Karpas-422 (cell line): ENCODE data around the gene ATP4B. TPM values are rescaled to one million over a fixed set of nuclear protein-coding genes. Genes with fewer than 3 reads are reported as not detected.
"Not testable (repeated sequence)": the region's sequence is repeated elsewhere in the genome, so short reads cannot be mapped to it uniquely, and the experiment has no call there.

Experiments used
- DNase-seq: peaks from one replicate; pipeline ENCODE4 v3.0.0-alpha.2; 2015
- H2AFZ ChIP-seq: fragments of 200-600 bp; sonication (generic); 2 replicates; pipeline ENCODE4 v1.6.1; 2014; ENCODE audit warnings: antibody characterized with exemption, low read length, mixed read lengths
- H3K27ac ChIP-seq: fragments of 200-600 bp; sonication (generic); 2 replicates; pipeline ENCODE4 v1.5.1; 2014; ENCODE audit warnings: mild to moderate bottlenecking, low read length, moderate library complexity
- H3K27me3 ChIP-seq: fragments of 200-600 bp; sonication (generic); 2 replicates; pipeline ENCODE4 v1.6.1; 2014; ENCODE audit warnings: low read length, mixed read lengths
- H3K36me3 ChIP-seq: fragments of 200-600 bp; sonication (generic); 2 replicates; pipeline ENCODE4 v1.6.1; 2014; ENCODE audit warnings: low read length, mixed read lengths; ENCODE audit not compliant: insufficient read depth
- H3K4me1 ChIP-seq: fragments of 200-600 bp; sonication (generic); 2 replicates; pipeline ENCODE4 v1.6.1; 2014; ENCODE audit warnings: mild to moderate bottlenecking, low read length, mixed read lengths
- H3K4me2 ChIP-seq: fragments of 200-600 bp; sonication (generic); 2 replicates; pipeline ENCODE4 v1.6.1; 2014; ENCODE audit warnings: low read length, low read depth, mild to moderate bottlenecking; ENCODE audit not compliant: poor library complexity, severe bottlenecking
- H3K4me3 ChIP-seq: fragments of 200-600 bp; sonication (generic); 2 replicates; pipeline ENCODE4 v1.5.1; 2014; ENCODE audit warnings: mild to moderate bottlenecking, antibody characterized with exemption, low read length, mixed read lengths
- H3K79me2 ChIP-seq: fragments of 200-600 bp; sonication (generic); 2 replicates; pipeline ENCODE4 v1.6.1; 2014; ENCODE audit warnings: mild to moderate bottlenecking, low read length, mixed read lengths
- H3K9ac ChIP-seq: fragments of 200-600 bp; sonication (generic); 2 replicates; pipeline ENCODE4 v1.6.0; 2014; ENCODE audit warnings: low read length
- H3K9me2 ChIP-seq: fragments of 200-600 bp; sonication (generic), shearing (Covaris generic); replicated peaks from 2 replicates; pipeline ENCODE4 v1.6.0; 2014; ENCODE audit warnings: mild to moderate bottlenecking, low read length, moderate library complexity; ENCODE audit not compliant: insufficient read depth
- H3K9me3 ChIP-seq: fragments of 300-700, 200-600 bp; sonication (generic); 2 replicates; pipeline ENCODE4 v1.6.1; 2014; ENCODE audit warnings: low read length, mixed read lengths
- H4K20me1 ChIP-seq: fragments of 200-600 bp; sonication (generic); 2 replicates; pipeline ENCODE4 v1.6.1; 2014; ENCODE audit warnings: mild to moderate bottlenecking, antibody characterized with exemption, low read length, low read depth; ENCODE audit not compliant: insufficient read depth
- total RNA-seq: library from RNA; depleted of rRNA; stranded (reverse); fragments of >200 nt; shearing (Covaris generic); gene quantifications from 2 replicates; pipeline ENCODE4 v1.2.3, GENCODE V29; 2014; ENCODE audit warnings: low replicate concordance

The ATP4B gene
- total RNA-seq, 1 experiment from 2014 or later, result not detected

- peaks cover 16% of the 10 kb centered on the region; the same call in 1 of the 2 replicates for H3K36me3 ChIP-seq
Observed at GRCh38 chr13:113621986-113622550, 35.9 kb downstream of the ATP4B start.

GRCh38 chr13:113621498-113621897 lies 36.5 kb downstream of the ATP4B start:
- peaks cover 87% of the 10 kb centered on the region for H3K79me2 ChIP-seq
- H2AFZ ChIP-seq, H3K4me2 ChIP-seq, H3K4me3 ChIP-seq, H3K27me3 ChIP-seq, H3K27ac ChIP-seq, H3K4me1 ChIP-seq, H3K9me2 ChIP-seq, DNase-seq, H3K9me3 ChIP-seq, H3K9ac ChIP-seq: not testable (repeated sequence)
- peaks cover 41% of the 10 kb centered on the region for H4K20me1 ChIP-seq
- H3K36me3 ChIP-seq, result peaks cover 17% of the 10 kb centered on the region; the same call in 1 of the 2 replicates

More at GRCh38 chr13:113621986-113622550, 35.9 kb downstream of the ATP4B start:
- Histone ChIP-seq H4K20me1 (peaks cover 40% of the 10 kb centered on the region), H3K79me2 (peaks cover 87% of the 10 kb centered on the region)
- H3K4me2 ChIP-seq, DNase-seq, H3K9me2 ChIP-seq, H3K4me3 ChIP-seq, H3K9me3 ChIP-seq, H3K27ac ChIP-seq, H2AFZ ChIP-seq, H3K4me1 ChIP-seq, H3K9ac ChIP-seq, H3K27me3 ChIP-seq: not testable (repeated sequence)

- Histone ChIP-seq H3K36me3 (peaks cover 21% of the 10 kb centered on the region; the same call in 1 of the 2 replicates), H3K4me2 (no peak overlapping the region), H3K27ac (no peak overlapping the region), H3K79me2 (peaks cover 87% of the 10 kb centered on the region), H3K9me3 (no peaks in the 10 kb centered on the region), H3K4me1 (no peaks in the 10 kb centered on the region), H3K27me3 (no peaks in the 10 kb centered on the region), H3K9me2 (no peaks in the 10 kb centered on the region), H3K9ac (no peak overlapping the region), H2AFZ (no peak overlapping the region), H3K4me3 (no peak overlapping the region), H4K20me1 (peaks cover 41% of the 10 kb centered on the region)
- no peak for DNase-seq
Observed at GRCh38 chr13:113621046-113621445, 37.0 kb downstream of the ATP4B start.

GRCh38 chr13:113620036-113620796 lies 37.8 kb downstream of the ATP4B start:
- DNase-seq, result no peak
- peaks cover 85% of the 10 kb centered on the region for H3K79me2 ChIP-seq
- H4K20me1 ChIP-seq, result peaks cover 38% of the 10 kb centered on the region

DNA sequence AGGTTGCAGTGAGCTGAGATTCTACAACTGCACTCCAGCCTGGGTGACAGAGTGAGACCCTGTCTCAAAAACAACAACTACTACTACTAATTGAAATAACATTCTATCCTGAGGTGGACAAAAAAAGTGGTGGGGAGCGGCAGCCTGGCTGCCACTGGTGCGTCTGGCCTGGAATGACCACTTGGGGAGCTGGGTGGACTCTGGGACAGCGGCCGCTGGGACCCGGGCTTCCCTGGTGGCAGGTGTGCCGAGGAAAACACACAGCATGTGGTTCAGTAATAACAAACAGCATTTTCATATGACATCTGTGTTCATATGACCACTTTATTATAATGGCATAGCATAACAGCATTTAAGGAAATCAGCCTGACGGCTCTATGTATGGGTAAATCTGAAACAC lies 39.5 kb downstream of the ATP4B start:
- Histone ChIP-seq H3K9me3 (no peaks in the 10 kb centered on the region), H3K36me3 (peaks cover 34% of the 10 kb centered on the region), H2AFZ (no peak overlapping the region), H3K4me3 (no peak overlapping the region), H3K27me3 (no peaks in the 10 kb centered on the region), H3K4me2 (no peak overlapping the region), H3K79me2 (peaks cover 89% of the 10 kb centered on the region), H3K4me1 (no peaks in the 10 kb centered on the region), H3K9ac (no peak overlapping the region), H3K9me2 (no peaks in the 10 kb centered on the region), H3K27ac (no peak overlapping the region), H4K20me1 (peaks cover 39% of the 10 kb centered on the region)
- no peak for DNase-seq

More at GRCh38 chr13:113620036-113620796, 37.8 kb downstream of the ATP4B start:
- Histone ChIP-seq H3K9me3 (no peaks in the 10 kb centered on the region), H3K9me2 (no peaks in the 10 kb centered on the region), H3K4me3 (no peak overlapping the region), H3K4me1 (no peaks in the 10 kb centered on the region), H3K4me2 (no peak overlapping the region), H3K27ac (no peak overlapping the region), H3K36me3 (peaks cover 21% of the 10 kb centered on the region; the same call in 1 of the 2 replicates), H3K27me3 (no peaks in the 10 kb centered on the region), H3K9ac (no peak overlapping the region), H2AFZ (no peak overlapping the region)

GRCh38 chr13:113617961-113618360 lies 40.0 kb downstream of the ATP4B start:
- H3K27ac ChIP-seq, result no peak overlapping the region
- no peak overlapping the region for H3K9ac ChIP-seq
- H3K27me3 ChIP-seq, result no peaks in the 10 kb centered on the region
- H3K4me2 ChIP-seq, result no peak overlapping the region
- DNase-seq, result no peak
- H3K9me2 ChIP-seq, result no peaks in the 10 kb centered on the region
- peaks cover 42% of the 10 kb centered on the region for H4K20me1 ChIP-seq
- no peak overlapping the region for H2AFZ ChIP-seq
- no peak overlapping the region for H3K4me3 ChIP-seq
- peaks cover 89% of the 10 kb centered on the region for H3K79me2 ChIP-seq
- H3K4me1 ChIP-seq, result no peaks in the 10 kb centered on the region
- peaks cover 31% of the 10 kb centered on the region for H3K36me3 ChIP-seq
- no peaks in the 10 kb centered on the region for H3K9me3 ChIP-seq

GRCh38 chr13:113616991-113617749 lies 40.8 kb downstream of the ATP4B start:
- H4K20me1 ChIP-seq, result peaks cover 47% of the 10 kb centered on the region
- H3K9me3 ChIP-seq, result no peaks in the 10 kb centered on the region

More at GRCh38 chr13:113616991-113617749, 40.8 kb downstream of the ATP4B start:
- Histone ChIP-seq H3K4me2 (no peak overlapping the region), H3K4me3 (no peak overlapping the region), H3K9me2 (no peaks in the 10 kb centered on the region), H3K79me2 (peaks cover 89% of the 10 kb centered on the region), H3K27me3 (no peaks in the 10 kb centered on the region), H2AFZ (no peak overlapping the region), H3K36me3 (peaks cover 30% of the 10 kb centered on the region), H3K4me1 (no peaks in the 10 kb centered on the region), H3K27ac (no peak overlapping the region), H3K9ac (no peak overlapping the region)
- DNase-seq, result no peak
